Myocyte (in vitro differentiated cells): ENCODE data around the gene OR1I1. TPM values are rescaled to one million over a fixed set of nuclear protein-coding genes. Genes with fewer than 3 reads are reported as not detected.

Experiments
- total RNA-seq: library from RNA; depleted of rRNA; stranded (reverse); fragments of >200 nt; gene quantifications from 2 replicates; pipeline ENCODE4 v1.2.3, GENCODE V29; 2014

OR1I1 gene
- total RNA-seq, 1 donor from 2014 or later = not detected

Other genes starting within 250 kb of the OR1I1 start
- 0.21 and 0.67 TPM in 2 replicates for gene OR7A5, start 247.0 kb upstream of the OR1I1 start, total RNA-seq
- gene OR7C1, start 247.0 kb upstream of the OR1I1 start, total RNA-seq = 0.05 and 0.24 TPM in 2 replicates
- not detected in 2 replicates for gene OR7A10, start 233.3 kb upstream of the OR1I1 start, total RNA-seq
- gene OR7A17, start 196.1 kb upstream of the OR1I1 start, total RNA-seq = not detected in 2 replicates
- gene OR7C2, start 140.7 kb upstream of the OR1I1 start, total RNA-seq = not detected in 2 replicates
- gene SLC1A6, start 102.3 kb upstream of the OR1I1 start, total RNA-seq = not detected in 2 replicates
- gene CASP14, start 32.7 kb upstream of the OR1I1 start, total RNA-seq = not detected in 2 replicates
- 40.4 and 53.4 TPM in 2 replicates for gene SYDE1, start 25.2 kb downstream of the OR1I1 start, total RNA-seq
- 76.1 and 159 TPM in 2 replicates for gene NOTCH3, start 118.8 kb downstream of the OR1I1 start, total RNA-seq
- gene EPHX3, start 150.2 kb downstream of the OR1I1 start, total RNA-seq = 0.16 TPM in 1 of 2 replicates, not detected in the other